ENCODE results near the gene DDI1. TPM values are rescaled to one million over a fixed set of nuclear protein-coding genes. Genes with fewer than 3 reads are reported as not detected.

DDI1 gene
- total and polyA plus RNA-seq, 2 of the 4 experiments (the other 2 are of a cell fraction), result not detected

GRCh38 chr11:104015649-104016415 lies 20.6 kb upstream of the DDI1 start:
- no peak overlapping the region for H3K23ac ChIP-seq (ENCODE audit: low read depth, low read length)
- H4K20me1 ChIP-seq (ENCODE audit: insufficient read depth, low read length), result no peaks in the 10 kb centered on the region
- no peak overlapping the region for H4K91ac ChIP-seq (ENCODE audit: insufficient read depth, low read depth, low read length)
- no peaks in the 10 kb centered on the region for H3K9me1 ChIP-seq (ENCODE audit: insufficient read depth, low read length)
- H3K56ac ChIP-seq (ENCODE audit: extremely low read depth, insufficient read depth, low read length), result no peak overlapping the region
- H3K27ac ChIP-seq (ENCODE audit: insufficient read depth, low read length), result no peak overlapping the region
- BruUV-seq (replicated peaks), result no TSS peak
- H2AK9ac ChIP-seq (replicated peaks; ENCODE audit: low read depth, low read length, poor library complexity), result no peak overlapping the region
- H3K27me3 ChIP-seq (ENCODE audit: control insufficient read depth, insufficient read depth, low read length), result no peaks in the 10 kb centered on the region
- intact Hi-C loops (cut with micrococcal nuclease), result no loop called here
- dilution Hi-C loops (cut with HindIII; ENCODE audit: low sequenced_read_pairs, unreplicated experiment), result no loop called here
- no peak overlapping the region for H3K9ac ChIP-seq (ENCODE audit: low read depth, low read length)
- no peak overlapping the region for H3K18ac ChIP-seq (ENCODE audit: low read depth, low read length)
- H3K4ac ChIP-seq (ENCODE audit: low read depth, low read length), result no peak overlapping the region
- H3K4me2 ChIP-seq (ENCODE audit: low read depth, low read length), result no peak overlapping the region
- no peak overlapping the region for H4K5ac ChIP-seq (ENCODE audit: low read depth, low read length)
- H3K14ac ChIP-seq (replicated peaks; ENCODE audit: low read depth, low read length), result no peak overlapping the region
- no peak overlapping the region for H2BK15ac ChIP-seq (ENCODE audit: low read depth, low read length)
- ATAC-seq (ENCODE audit: low read depth), result no peak
- H3K4me3 ChIP-seq (ENCODE audit: insufficient read depth, low read depth, low read length), result no peak overlapping the region
- in situ Hi-C loops (cut with MboI; ENCODE audit: low sequenced_read_pairs), result no loop called here
- H3K4me1 ChIP-seq (ENCODE audit: control insufficient read depth, insufficient read depth, low read length), result no peaks in the 10 kb centered on the region
- ChIA-PET POLR2A (ENCODE audit: unreplicated experiment) (no interaction called here), CTCF (no interaction called here)
- no peak overlapping the region for H2BK120ac ChIP-seq (ENCODE audit: low read depth, low read length)
- H3K36me3 ChIP-seq (ENCODE audit: control insufficient read depth, insufficient read depth, low read length), result no peaks in the 10 kb centered on the region
- no peak overlapping the region for H2BK5ac ChIP-seq (ENCODE audit: low read depth, low read length, poor library complexity, severe bottlenecking)
- no peaks in the 10 kb centered on the region for H3K9me3 ChIP-seq (ENCODE audit: control insufficient read depth, insufficient read depth, low read length)
- no peak overlapping the region for H2AFZ ChIP-seq (replicated peaks; ENCODE audit: low read length, poor library complexity)
- H3K79me1 ChIP-seq (ENCODE audit: low read depth in 1 of 2, low read length in 2 of 2), result no peaks in the 10 kb centered on the region
- H4K8ac ChIP-seq (ENCODE audit: low read depth in 2 of 2, low read length in 2 of 2), result no peak overlapping the region
- WGBS, 2 experiments (ENCODE audit: extremely low coverage in 2 of 2, insufficient read length in 1 of 2), result no CpG with 5 or more reads among the region's 3 CpGs
- no peak overlapping the region for H2AK5ac ChIP-seq (ENCODE audit: low read depth, low read length)
- no peak overlapping the region for H2BK20ac ChIP-seq (ENCODE audit: low read depth, low read length)
- DNase-seq, result no peak
- TF ChIP-seq CEBPB (IDR thresholded peaks at IDR 0.05; ENCODE audit: low read depth, low read length), result no peak
- TF ChIP-seq MAFK (IDR thresholded peaks at IDR 0.05; ENCODE audit: low read depth, low read length), result no peak

All from IMR-90 (cell line).